ENCODE measurements around the gene ZNF83. TPM values are rescaled to one million over a fixed set of nuclear protein-coding genes. Genes with fewer than 3 reads are reported as not detected.

Gene ZNF83
- polyA plus RNA-seq: 22.7 and 34.3 TPM in 2 replicates

DNA sequence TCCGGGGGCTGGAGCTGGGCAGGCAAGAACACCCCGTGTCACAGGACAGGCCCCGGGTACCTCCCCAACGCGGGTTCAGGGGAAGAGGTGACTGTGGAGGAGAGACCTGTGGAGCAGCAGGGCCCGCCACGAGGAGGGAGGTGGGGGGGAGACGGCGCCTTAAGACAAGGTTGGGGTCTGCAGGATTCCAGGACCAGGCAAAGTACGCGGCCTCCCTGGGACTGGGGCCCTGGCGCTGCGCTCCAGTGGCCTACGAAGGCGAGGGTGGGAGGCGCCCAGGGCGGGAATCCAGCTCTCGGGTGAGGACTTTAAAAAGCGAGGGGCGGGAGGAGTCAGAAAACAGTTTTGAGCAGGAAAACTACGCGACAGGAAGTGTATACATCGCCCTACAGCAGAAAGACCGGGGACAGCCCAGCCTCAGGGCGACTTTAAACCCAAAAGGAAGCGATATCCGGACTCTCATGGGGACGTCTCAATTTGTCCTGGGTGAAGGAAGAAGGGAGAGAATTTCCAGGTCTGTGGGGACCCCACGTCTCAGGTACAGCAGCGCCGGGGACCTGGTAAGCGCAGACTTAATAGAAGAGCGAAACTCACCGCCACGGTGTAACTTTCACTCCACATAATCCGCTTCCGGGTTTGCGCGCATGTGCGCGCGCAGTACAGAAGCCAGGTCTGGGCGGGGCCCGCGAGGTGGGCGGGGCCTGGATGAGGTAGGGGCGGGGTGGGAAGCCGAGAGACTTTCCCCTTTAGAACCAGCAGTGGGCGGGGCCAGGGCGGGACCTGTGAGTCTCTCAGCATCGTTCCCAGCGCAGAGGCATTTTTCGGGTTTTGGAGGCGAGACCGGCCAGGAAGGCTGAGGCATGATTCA, at the start of gene ZNF83:
TSS of gene ZNF83 (minus strand) at position 638 of the 868 bp plus-strand sequence.

DNA sequence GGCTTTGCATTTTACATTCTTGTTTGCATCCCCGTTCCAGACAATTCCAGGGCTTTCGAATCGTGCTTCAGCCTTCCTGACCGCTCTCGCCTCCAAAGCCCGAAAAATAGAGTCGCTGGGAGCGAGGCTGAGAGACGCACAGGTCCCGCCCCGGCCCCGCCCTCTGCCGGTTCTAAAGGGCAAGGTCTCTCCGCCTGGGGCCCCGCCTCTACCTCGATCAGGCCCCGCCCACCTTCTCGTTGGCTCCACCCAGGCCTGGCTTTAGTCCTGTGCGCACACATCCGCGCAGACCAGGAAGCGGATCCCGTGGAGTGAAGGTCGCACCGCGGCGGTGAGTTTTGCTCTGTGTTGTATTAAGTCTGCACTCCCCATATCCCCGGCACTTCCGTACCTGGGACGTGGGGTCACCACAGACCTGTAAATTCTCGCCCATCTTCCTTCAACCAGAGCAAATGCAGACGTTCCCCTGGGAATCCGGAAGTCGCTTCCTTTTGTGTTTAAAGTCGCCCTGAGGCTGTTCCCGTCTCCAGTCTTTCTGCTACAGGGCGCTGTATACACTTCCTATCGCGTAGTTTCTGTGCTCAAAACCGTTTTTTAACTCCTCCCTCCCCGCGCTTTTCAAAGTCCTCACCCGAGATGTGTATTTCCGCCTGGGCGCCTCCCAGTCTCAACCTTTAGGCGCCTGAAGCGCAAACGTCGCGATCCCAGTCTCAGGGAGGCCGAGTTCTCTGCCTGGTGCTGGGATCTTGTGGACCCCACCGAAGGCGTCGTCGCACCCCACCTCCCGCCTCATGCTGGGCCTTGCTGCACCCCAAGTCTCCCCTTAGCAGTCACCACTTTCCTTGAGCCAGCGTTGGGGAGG, 67.9 kb downstream of the ZNF83 start, which contains the start of gene ZNF701:
TSS of gene ZNF701 (plus strand) at position 288 of the 862 bp plus-strand sequence. CDS start 3,861 bp downstream, outside the sequence.

Other genes with a start within 250 kb of the ZNF83 start
- 16.5 and 41.8 TPM in 2 replicates for gene ZNF528, start 240.5 kb downstream of the ZNF83 start, polyA plus RNA-seq
- gene ZNF534, start 209.2 kb downstream of the ZNF83 start, polyA plus RNA-seq: 0.73 and 0.85 TPM in 2 replicates
- 3.5 and 4.1 TPM in 2 replicates for gene ZNF578, start 184.8 kb downstream of the ZNF83 start, polyA plus RNA-seq
- 13.8 and 17.9 TPM in 2 replicates for gene ZNF808, start 110.7 kb downstream of the ZNF83 start, polyA plus RNA-seq
- 2.8 and 6.1 TPM in 2 replicates for gene ZNF701, start 68.1 kb downstream of the ZNF83 start, polyA plus RNA-seq
- gene ZNF611, start 96.7 kb upstream of the ZNF83 start, polyA plus RNA-seq: 3.1 and 5.0 TPM in 2 replicates
- gene ZNF600, start 148.4 kb upstream of the ZNF83 start, polyA plus RNA-seq: 0.93 and 4.1 TPM in 2 replicates
- gene ZNF28, start 183.3 kb upstream of the ZNF83 start, polyA plus RNA-seq: 4.6 and 6.3 TPM in 2 replicates
- gene ZNF468, start 219.3 kb upstream of the ZNF83 start, polyA plus RNA-seq: 4.8 and 10.1 TPM in 2 replicates

Measured in Purkinje cell (primary cell).